ENCODE measurements around the gene TBC1D5. TPM values are rescaled to one million over a fixed set of nuclear protein-coding genes. Genes with fewer than 3 reads are reported as not detected.
A peak's percentile ranks its signal among the peaks of the same experiment; 100 is the strongest.

The TBC1D5 gene
- total RNA-seq, 1 donor = 145 TPM

DNA sequence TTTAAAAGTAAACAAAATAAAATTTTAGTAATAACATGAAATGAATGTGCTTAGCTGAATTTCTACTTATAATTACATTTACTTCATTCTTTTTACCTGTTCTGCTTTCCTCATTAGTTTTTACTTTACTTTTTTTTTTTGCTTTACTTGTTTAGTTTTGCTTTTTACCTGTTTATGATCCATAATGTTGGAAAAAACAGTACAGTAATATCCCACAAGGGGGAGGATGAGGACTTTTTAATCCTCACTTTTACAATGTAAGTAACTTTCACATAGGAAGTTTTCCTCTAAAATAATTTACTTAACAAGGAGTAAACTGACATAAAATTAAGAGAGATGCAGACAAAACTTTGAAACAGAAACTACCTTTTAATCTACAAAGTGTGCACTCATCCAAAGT lies 268.7 kb downstream of the TBC1D5 start:
- H3K4me3 ChIP-seq (ENCODE audit: low read depth, low read length) = no peak overlapping the region
- peak; percentile 50 for DNase-seq (ENCODE audit: low read depth)
- TF ChIP-seq, protein P1, sequence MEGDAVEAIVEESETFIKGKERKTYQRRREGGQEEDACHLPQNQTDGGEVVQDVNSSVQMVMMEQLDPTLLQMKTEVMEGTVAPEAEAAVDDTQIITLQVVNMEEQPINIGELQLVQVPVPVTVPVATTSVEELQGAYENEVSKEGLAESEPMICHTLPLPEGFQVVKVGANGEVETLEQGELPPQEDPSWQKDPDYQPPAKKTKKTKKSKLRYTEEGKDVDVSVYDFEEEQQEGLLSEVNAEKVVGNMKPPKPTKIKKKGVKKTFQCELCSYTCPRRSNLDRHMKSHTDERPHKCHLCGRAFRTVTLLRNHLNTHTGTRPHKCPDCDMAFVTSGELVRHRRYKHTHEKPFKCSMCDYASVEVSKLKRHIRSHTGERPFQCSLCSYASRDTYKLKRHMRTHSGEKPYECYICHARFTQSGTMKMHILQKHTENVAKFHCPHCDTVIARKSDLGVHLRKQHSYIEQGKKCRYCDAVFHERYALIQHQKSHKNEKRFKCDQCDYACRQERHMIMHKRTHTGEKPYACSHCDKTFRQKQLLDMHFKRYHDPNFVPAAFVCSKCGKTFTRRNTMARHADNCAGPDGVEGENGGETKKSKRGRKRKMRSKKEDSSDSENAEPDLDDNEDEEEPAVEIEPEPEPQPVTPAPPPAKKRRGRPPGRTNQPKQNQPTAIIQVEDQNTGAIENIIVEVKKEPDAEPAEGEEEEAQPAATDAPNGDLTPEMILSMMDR (IDR thresholded peaks at IDR 0.05; ENCODE audit: insufficient read depth, low read length) = peak; percentile 43

DNA sequence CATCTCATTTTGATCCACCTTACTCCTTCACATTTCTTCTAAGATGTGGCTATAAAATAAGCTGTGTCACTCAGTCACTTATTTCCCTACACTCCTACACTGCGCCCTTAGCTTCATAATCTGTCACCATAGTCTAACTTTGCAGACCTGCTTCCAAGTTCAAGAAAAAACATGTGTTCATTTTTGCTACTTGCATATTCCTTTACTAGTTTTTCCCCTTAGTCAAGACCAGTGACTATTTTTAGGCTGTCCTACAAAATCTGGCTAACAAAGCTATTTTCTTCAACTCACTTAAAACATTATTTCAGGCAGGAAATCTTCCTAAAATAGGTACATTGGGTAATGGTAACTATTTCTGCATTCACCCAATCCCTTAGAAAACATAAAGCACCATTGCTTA lies 272.5 kb downstream of the TBC1D5 start:
- H3K4me3 ChIP-seq (ENCODE audit: low read depth, low read length) = no peak overlapping the region
- DNase-seq (ENCODE audit: low read depth) = no peak
- TF ChIP-seq, protein P1 (IDR thresholded peaks at IDR 0.05; ENCODE audit: insufficient read depth, low read length) = no peak

DNA sequence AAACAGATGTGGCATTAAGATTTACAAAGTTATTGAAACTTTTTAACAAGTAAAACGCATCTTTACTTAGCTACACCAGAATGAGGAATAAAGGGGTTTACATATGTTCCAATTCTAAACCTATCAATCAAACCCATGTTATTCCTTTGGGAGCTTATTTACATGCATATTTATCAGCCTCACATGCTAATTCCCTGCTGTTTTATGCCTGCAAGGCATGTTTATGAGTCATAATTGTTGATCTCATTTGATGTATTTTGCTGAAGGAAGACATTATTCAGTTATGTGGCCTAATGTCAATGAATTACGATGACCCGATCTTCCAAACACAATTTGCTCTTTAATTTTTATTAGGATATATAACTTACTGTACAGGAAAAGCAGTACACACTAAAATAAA lies 272.9 kb downstream of the TBC1D5 start:
- TF ChIP-seq, protein P1 (IDR thresholded peaks at IDR 0.05; ENCODE audit: insufficient read depth, low read length) = no peak
- H3K4me3 ChIP-seq (ENCODE audit: low read depth, low read length) = no peak overlapping the region
- no peak for DNase-seq (ENCODE audit: low read depth)

DNA sequence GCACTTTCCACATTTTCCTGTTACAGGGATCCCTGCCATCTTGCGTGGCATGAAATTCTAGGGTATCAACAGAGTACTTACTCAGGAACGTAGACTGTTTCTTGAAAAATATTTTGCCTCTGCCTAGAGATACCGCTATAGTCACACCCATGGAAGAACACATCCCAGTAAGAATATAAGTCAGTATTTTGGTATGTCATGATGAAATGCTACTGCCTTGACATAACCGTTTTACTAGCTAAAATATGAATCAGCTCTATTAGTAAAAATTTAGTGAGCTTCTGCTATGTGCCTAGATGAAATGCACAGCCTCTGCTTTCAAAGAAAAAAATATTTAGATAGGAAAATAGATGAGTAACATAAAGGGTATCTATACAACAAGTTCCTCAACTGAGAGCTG lies 276.4 kb downstream of the TBC1D5 start:
- DNase-seq (ENCODE audit: low read depth) = no peak
- H3K4me3 ChIP-seq (ENCODE audit: low read depth, low read length) = no peak overlapping the region
- TF ChIP-seq, protein P1 (IDR thresholded peaks at IDR 0.05; ENCODE audit: insufficient read depth, low read length) = no peak

DNA sequence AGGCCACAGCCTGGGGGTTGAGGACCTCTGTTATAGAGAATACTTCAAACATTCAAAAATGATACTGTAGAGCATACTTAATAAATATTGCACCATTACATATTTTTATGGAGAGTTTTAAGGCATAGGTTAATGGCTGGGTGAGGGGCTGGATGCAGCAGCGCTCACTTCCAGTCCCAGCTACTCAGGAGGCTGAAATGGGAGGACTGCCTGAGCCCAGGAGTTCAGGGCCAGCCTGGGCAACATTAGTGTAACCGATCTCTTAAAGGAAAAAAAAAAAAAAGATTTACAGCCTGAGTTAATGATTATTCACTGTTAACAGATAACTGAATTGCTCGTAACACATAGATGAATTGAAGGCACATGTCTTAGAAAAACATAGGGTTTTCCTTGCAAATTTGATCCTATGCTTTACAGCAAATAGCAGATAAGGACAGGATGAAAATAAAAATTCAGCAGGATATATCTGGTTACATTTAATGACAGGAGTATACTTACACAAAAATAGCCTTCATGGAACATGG lies 282.9 kb downstream of the TBC1D5 start:
- TF ChIP-seq, protein P1 (IDR thresholded peaks at IDR 0.05; ENCODE audit: insufficient read depth, low read length) = no peak
- no peak for DNase-seq (ENCODE audit: low read depth)
- H3K4me3 ChIP-seq (ENCODE audit: low read depth, low read length) = no peak overlapping the region

DNA sequence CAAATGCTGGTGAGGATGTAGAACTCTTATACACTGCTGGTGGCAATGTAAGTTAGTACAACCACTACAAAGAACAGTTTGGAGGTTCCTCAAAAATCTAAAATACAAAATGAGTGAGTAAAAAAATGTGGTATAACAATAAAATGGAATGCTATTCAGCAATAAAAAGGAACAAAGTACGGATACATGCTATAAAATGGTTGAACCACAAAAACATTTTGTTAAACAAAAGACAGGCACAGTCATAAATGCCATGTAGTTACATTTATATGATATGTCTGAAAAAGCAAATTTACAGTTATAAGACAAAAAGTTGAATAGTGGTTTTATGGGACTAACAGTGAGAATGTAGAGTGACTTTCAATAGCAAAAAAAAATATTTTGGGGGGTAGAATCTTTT lies 285.8 kb downstream of the TBC1D5 start:
- no peak for DNase-seq (ENCODE audit: low read depth)
- no peak overlapping the region for H3K4me3 ChIP-seq (ENCODE audit: low read depth, low read length)
- TF ChIP-seq, protein P1 (IDR thresholded peaks at IDR 0.05; ENCODE audit: insufficient read depth, low read length) = no peak

DNA sequence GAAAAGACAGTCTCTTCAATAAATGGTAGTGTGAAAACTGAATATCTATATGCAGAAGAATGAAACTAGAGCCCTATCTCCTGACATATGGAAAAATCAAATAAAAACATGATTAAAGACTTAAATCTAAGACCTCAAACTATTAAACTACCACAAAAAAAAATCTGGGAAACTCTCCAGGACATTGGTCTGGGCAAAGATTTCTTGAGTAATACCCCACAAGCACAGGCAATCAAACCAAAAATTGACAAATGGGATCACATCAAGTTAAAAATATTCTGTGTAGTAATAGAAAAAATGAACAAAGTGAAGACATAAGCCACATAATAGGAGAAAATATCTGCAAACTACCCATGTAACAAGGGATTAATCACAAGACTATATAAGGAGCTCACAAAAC lies 286.4 kb downstream of the TBC1D5 start:
- TF ChIP-seq, protein P1 (IDR thresholded peaks at IDR 0.05; ENCODE audit: insufficient read depth, low read length) = no peak
- DNase-seq (ENCODE audit: low read depth) = no peak
- H3K4me3 ChIP-seq (ENCODE audit: low read depth, low read length) = no peak overlapping the region
